GM21423 (cell line): ENCODE data around the gene ASCL4.
A peak's percentile ranks its signal among the peaks of the same experiment; 100 is the strongest.
"Not testable (repeated sequence)": the region's sequence is repeated elsewhere in the genome, so short reads cannot be mapped to it uniquely, and the experiment has no call there.

Source experiments
- ATAC-seq: cut with Tn5 transposase; IDR thresholded peaks from one replicate; pipeline ENCODE4 v1.9.1; 2021; ENCODE audit warnings: mild to moderate bottlenecking, moderate library complexity; ENCODE audit not compliant: unreplicated experiment

The ASCL4 gene

GRCh38 chr12:107774349-107775029, at the start of gene ASCL4:
ASCL4 (plus strand) TSS chr12:107774704; CDS start chr12:107775219, 515 bp downstream.
- ATAC-seq = no peak

DNA sequence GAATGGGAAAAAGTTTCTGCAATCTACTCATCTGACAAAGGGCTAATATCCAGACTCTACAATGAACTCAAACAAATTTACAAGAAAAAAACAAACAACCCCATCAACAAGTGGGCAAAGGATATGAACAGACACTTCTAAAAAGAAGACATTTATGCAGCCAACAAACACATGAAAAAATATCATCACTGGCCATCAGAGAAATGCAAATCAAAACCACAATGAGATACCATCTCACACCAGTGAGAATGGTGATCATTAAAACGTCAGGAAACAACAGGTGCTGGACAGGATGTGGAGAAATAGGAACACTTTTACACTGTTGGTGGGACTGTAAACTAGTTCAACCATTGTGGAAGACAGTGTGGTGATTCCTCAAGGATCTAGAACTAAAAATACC, 47.2 kb upstream of the ASCL4 start:
- not testable (repeated sequence) for ATAC-seq

GRCh38 chr12:107727742-107728141, 46.8 kb upstream of the ASCL4 start:
- ATAC-seq = not testable (repeated sequence)

DNA sequence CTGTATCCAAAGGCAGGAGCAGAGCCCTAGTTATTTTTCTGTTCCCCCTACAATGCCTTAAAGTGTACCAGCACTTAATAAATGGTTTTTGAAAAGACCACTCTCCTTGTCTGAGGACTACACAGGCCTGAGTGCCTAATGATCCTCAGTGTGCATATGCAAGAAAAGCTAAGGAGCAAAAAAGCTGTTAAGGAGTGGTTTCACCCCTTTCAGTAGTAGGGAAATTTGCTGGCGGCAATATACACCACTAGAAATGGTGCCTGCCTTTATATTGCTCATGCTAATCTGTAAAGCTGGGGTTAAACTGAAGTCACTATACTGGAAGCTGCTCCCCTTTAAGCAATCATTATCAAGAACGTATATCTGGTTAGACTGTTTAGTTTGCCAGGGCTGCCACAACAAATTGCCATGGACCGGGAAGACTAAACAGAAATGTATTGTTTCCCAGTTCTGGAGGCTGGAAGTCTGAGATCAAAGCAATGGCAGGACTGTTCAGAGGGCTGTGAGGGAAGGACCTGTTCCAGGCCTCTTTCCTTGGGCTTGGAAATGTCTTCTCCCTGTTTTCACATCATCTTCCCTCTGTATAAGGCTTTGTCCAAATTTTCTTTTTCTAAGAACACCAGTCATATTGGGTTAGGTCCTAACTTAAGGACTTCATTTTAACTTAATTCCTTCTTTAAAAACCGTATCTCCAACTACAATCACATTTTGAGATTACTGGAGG, 43.7 kb upstream of the ASCL4 start:
- no peak for ATAC-seq

DNA sequence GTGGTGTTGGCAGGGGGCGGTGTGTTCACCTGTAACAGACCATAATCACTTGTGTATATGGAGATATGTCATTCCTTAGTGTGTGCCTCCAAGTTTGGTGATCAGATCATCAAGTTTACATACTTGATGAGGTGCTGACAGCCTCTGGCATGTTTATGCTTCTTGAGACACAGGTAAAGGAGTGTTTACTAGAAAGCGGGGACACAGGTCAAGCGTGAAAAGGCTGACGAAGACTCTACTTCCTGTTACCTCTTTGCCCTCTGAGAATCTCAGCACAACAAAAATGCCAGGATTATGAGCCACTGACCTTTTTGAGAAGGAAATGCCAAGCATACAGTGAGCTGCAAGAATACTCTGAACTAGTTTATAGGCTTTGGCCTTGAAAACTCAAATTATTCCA, 43.1 kb upstream of the ASCL4 start:
- ATAC-seq = no peak

GRCh38 chr12:107732365-107732764, 42.1 kb upstream of the ASCL4 start:
- no peak for ATAC-seq

- ATAC-seq = no peak
Measured at GRCh38 chr12:107734139-107734538, 40.4 kb upstream of the ASCL4 start.

GRCh38 chr12:107735763-107736162, 38.7 kb upstream of the ASCL4 start:
- no peak for ATAC-seq

GRCh38 chr12:107736914-107737313, 37.6 kb upstream of the ASCL4 start:
- ATAC-seq = peak; percentile 92

GRCh38 chr12:107748472-107748871, 26.0 kb upstream of the ASCL4 start:
- ATAC-seq = no peak

DNA sequence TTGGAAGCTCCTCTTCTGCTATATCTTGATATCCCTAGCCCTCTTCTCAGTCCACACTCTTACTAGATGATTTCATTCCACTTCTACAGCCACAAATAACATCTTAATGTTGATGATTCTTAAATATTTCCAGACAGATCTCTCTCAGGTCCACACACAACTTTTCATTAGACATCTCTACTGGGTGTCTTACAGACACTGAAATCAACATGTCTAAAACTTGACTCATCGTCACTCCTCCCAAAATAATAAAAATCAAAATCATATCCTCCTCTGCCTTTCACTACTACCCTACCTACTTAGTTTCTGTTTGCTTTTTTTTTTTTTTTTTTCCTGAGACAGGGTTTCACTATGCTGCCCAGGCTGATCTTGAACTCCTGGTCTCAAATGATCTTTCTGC, 25.4 kb upstream of the ASCL4 start:
- ATAC-seq = no peak

DNA sequence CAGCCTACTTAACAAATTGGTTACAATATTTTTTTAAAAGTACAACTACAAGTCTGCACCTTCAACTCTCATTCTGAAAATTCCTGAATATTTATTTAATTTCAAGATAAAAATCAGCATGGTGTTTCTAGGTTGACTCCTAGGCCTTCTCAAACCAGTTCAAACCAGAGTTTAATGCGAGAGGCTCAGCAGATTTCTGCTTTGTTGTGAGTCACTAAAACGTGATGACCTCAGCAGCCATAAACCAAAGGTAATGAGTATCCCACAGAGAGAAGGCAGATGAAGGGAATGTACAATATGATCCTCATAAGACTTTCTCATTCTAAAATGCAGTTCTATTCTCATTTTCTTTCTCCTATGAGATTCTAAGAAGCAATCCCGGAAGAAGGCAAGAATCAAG, 15.1 kb upstream of the ASCL4 start:
- no peak for ATAC-seq

GRCh38 chr12:107760207-107760808, 14.2 kb upstream of the ASCL4 start:
- ATAC-seq = peak; percentile 16

- peak; percentile 92 for ATAC-seq
Measured at GRCh38 chr12:107760809-107761501, 13.5 kb upstream of the ASCL4 start, which contains the start of gene PRDM4. PRDM4 (minus strand) TSS chr12:107761137; CDS start chr12:107760515, 622 bp downstream.

DNA sequence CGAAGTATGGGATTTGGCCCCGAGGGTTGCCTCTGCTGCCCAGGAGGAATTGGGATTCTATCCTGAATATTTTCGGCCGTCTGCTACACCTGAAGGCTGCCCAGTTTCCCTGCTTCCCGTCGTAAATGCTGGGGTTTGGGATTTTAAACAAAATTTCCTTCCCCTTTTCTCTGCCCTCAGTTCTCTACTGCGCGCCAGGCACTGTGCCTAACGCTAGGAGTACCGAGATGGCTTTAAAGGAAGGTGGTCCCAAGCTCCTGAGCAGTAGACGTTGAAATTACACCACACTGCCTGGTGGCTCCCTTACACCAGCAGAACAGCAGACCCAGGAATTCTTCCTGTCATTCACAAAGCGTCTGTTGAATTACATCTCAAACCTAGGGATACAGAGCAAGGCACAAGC, 13.0 kb upstream of the ASCL4 start:
- peak; percentile 11 for ATAC-seq

DNA sequence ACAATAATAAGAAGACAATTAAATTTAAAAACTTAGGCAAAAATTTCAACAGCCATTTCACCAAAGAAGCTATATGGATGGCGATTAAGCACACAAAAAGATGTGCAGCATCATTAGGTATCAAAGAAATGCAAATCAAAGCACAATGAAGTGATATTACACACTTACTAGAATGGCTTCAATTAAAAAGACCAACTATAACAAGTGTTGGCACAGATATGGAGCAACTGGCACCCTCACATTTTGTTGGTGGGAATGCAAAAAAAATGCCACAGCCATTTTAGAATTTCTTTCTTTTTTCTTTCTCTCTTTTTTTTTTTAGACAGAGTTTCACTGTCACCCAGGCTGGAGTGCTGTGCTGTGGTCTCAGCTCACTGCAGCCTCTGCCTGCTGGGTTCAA, 11.6 kb upstream of the ASCL4 start:
- ATAC-seq = no peak

DNA sequence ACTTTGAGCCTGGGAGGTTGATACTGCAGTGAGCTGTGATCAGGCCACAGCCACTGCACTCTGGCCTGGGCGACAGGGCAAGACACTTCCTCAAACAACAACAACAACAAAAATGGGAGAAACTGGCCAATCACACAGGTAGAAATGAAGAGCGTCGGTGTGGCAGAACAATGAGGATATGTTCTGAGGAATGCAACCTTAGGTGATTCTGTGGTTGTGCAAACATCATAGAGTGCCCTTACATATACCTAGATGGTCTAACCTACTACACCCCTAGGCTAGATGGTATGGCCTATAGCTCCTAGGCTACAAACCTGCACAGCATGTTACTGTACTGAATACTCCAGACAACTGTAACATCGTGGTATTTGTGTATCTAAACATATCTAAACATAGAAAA, 9.9 kb upstream of the ASCL4 start:
- ATAC-seq = no peak

- no peak for ATAC-seq
Measured at GRCh38 chr12:107765316-107765715, 9.2 kb upstream of the ASCL4 start.

DNA sequence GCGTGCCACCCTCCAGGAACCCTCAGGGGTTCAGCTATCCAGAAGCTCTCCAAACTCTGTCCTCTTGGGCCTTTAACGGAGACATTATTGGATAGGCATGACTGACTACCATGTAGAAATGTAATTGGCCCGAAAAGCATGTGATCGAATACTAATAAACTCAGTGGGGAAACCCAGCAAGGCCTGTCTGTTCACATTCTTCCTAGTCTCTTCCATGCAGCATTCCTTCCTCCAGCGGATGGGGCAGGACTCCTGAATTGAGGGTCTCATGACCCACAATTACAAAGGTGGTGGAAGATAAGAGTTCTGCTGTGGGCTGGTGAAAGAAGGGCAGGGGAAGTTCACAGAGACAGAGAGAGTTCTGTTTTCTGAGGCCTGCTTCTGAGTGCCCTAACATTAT, 7.0 kb upstream of the ASCL4 start:
- no peak for ATAC-seq

DNA sequence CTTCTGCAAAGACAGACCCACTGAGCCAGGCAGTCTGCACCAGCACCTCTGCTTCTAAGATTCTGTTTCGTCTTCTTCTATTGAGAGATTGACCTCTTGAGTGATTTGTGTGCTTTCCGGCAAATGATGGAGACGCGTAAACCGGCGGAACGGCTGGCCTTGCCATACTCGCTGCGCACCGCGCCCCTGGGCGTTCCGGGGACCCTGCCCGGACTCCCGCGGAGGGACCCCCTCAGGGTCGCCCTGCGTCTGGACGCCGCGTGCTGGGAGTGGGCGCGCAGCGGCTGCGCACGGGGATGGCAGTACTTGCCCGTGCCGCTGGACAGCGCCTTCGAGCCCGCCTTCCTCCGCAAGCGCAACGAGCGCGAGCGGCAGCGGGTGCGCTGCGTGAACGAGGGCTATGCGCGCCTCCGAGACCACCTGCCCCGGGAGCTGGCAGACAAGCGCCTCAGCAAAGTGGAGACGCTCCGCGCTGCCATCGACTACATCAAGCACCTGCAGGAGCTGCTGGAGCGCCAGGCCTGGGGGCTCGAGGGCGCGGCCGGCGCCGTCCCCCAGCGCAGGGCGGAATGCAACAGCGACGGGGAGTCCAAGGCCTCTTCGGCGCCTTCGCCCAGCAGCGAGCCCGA, 703 bp downstream of the ASCL4 start:
- no peak for ATAC-seq

DNA sequence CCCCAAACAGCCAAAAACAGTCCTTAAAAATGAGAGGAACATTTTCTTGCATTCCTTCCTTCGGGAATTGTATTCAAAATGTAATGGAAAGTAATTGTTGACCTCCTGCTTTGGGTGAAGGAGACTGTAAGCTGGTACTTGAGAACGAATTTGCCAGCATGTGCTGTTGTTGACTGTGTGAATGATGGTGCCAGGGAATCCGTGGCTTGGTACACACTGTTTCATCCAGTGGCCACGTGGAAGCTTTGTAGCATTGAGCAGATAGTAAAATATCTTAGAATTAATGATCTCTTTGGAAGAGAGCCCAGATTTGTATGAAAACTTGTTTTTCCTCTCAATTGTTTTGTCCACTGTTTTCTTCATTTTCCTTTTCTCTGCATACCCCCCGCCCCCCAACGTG, 1.7 kb downstream of the ASCL4 start:
- no peak for ATAC-seq
